Colonic mucosa (tissue), 4 donors: ENCODE results near the gene ESRP2. TPM values are rescaled to one million over a fixed set of nuclear protein-coding genes. Genes with fewer than 3 reads are reported as not detected.

Experiments
- DNase-seq: peaks from one replicate; pipeline ENCODE4 v3.0.0-alpha.2; 2020
- H3K27ac ChIP-seq: fragments of 200-600 bp; one replicate; pipeline ENCODE4 v1.8.0; 2021
- H3K27me3 ChIP-seq: fragments of 200-600 bp; one replicate; pipeline ENCODE4 v1.8.0; 2021
- H3K36me3 ChIP-seq: fragments of 200-600 bp; one replicate; pipeline ENCODE4 v1.8.0; 2021
- H3K4me1 ChIP-seq: fragments of 200-600 bp; one replicate; pipeline ENCODE4 v1.8.0; 2021; ENCODE audit warnings: mild to moderate bottlenecking
- H3K4me3 ChIP-seq: fragments of 200-600 bp; one replicate; pipeline ENCODE4 v1.8.0; 2021
- H3K9ac ChIP-seq, 2 donors: one replicate each; pipeline ENCODE4 v1.7.0; 2013; ENCODE audit warnings: control low read depth in 2 of 2, low read depth in 2 of 2, low read length in 2 of 2
- H3K9me3 ChIP-seq: fragments of 200-600 bp; one replicate; pipeline ENCODE4 v1.8.0; 2021
- CTCF ChIP-seq: fragments of 200-600 bp; IDR thresholded peaks from one replicate; pipeline ENCODE4 v1.8.0; 2022; ENCODE audit warnings: antibody characterized with exemption, mild to moderate bottlenecking
- intact Hi-C: fragments of 100-400 bp; cut with DNase I; formaldehyde crosslinking; loops from one replicate; pipeline ENCODE4 v1.14.1; 2022
- total RNA-seq, 2 donors: library from RNA; stranded (reverse); fragmentation: NEBNext Ultra II Directional in 1 of 2; extraction: Animal tissue kit (Norgen Biotek cat#: 25700) in 1 of 2; gene quantifications; one replicate each; pipeline ENCODE4 v1.2.1, GENCODE V29; 2021
- donor health status: healthy.
- donor health status: DM: no; HTN: no; CAD: no.
- donor health status: DM: no; HTN: no; CAD: no.

Gene ESRP2
- total RNA-seq, 2 donors from 2014 or later: 76.6 to 119 TPM

DNA sequence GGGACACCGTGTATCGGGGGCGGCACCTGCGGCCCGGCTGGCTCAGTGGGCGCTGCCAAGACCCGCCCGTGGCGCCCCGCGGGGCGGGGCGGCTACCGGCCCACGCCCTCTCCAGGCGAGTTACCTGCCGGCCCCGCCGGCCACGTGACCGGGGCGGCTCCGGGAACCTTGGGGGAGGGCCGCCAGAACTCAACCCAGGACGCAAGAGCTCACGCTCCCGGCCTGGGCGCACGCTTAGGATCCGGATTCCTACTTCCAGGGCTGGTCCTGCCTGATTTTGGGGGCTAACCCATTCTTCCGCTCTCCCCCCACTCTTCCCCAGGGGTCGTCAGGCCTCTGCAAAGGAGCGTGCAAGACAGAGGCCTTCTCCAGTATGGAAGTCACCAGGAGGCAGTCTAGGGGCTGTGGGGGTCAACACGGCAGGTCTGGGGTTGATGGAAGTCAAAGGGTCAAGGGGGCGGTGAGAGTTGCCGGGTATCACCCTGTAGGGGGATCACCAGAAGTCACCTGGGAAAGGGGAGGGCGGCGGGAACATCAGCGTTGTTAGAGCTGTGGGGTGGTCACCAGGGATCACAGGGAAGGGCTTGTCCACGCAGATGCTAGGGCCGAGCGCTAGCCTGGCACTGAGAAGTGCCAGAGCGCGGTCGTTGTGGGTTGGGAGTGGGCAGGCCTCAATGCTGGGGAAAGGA, 354 bp upstream of the ESRP2 start:
- Histone ChIP-seq H3K4me3 (peak overlapping the region; percentile 75), H3K27me3 (no peaks in the 10 kb centered on the region), H3K4me1 (peaks cover 7% of the 10 kb centered on the region), H3K9ac (peak overlapping the region; percentile 84 to 86), H3K9me3 (no peaks in the 10 kb centered on the region), H3K27ac (peak overlapping the region; percentile 88), H3K36me3 (no peaks in the 10 kb centered on the region)
- TF ChIP-seq CTCF: no peak
- DNase-seq: peak; percentile 91
- intact Hi-C loops: loop anchor here (10.0 kb wide), 1 partner anchor 241 kb away; the partner anchor contains the start of gene DPEP2

DNA sequence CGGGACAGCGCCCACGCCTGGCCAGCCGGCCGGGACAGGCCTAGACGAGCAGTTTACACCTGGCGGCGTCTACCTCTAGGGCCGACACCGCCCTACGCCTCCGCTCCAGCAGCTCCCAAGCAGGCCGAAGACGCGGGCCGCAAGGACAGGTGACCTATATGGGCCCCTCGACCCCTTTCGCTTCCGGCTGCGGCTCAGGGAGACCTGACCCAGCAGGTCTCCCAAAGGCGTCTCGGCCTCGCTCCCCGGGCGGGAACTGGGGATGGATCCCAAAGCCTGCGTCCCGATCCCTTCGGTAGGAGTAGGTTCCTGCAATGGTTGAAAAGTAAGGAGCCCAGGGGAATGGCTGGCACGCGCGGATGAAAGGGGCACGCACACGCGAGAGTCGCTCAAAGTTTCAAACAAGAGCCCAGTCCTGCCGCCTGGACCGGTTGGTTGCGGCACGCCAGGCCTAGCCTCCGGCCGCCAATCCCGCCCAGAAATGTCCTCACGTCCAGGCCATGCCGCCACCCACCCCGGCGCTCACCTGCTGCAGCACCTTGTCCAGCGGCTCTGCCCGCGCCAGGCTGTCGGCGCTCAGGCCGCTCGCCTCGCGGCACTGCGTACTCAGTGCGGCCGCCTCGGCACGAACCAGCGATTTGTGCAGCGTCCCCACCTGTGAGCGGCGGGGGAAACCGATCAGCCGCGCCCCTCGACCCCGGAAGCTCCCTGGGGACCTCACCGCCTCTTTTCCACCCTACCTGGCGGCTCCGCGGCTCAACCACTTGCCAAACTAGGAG, 630 bp downstream of the ESRP2 start:
- peak; percentile 56 for DNase-seq
- intact Hi-C loops: loop anchor here (10.0 kb wide), 1 partner anchor 240 kb away; the partner anchor contains the start of gene DPEP2
- Histone ChIP-seq H3K27me3 (no peaks in the 10 kb centered on the region), H3K27ac (peak overlapping the region; percentile 88), H3K4me3 (peak overlapping the region; percentile 75), H3K9me3 (no peaks in the 10 kb centered on the region), H3K4me1 (peaks cover 7% of the 10 kb centered on the region), H3K36me3 (peaks cover 4% of the 10 kb centered on the region), H3K9ac (peak overlapping the region; percentile 76 to 97)
- TF ChIP-seq CTCF: no peak

DNA sequence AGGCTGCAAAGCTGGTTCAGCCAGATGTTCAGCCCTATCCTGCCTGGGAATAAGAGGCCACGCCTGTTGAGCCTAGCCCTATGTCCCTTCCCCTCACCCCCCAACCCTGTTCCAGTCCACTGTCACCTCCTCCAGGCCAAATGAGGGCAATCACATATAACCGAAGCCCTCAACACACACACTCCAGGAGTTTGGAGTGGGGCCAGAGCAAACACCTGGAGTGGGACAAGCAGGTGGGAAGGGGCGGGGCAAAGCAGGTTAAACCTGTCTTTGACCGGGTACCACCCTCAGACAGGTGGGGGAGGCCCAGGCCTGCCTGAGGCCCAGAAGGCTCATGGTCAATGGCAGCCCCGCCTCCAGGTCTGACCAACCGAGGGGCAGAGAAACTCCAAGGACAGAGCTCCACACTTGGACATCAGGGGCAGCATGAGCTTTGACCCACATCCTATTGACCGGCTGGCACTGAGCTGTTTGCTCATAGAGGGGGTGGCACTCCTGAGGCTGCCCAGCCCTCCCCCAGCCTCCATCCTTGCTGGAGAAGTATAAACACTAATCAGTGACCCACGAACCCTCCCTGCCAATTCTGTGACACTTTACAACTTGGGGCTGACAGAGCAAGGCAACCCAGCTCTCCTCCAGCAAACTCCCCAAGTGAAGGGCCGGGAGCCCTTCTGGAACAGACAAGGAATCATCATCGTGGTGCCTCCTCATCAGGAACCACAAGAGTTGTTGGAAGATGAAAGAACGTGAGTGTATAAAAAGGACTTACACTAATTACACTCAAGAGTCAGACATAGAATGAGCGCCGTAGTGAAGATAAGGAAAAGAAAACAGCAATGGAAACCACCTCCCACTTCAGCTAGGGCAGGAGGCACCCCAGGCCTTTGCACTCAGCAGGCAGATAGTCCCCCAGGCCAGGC, 1.5 kb downstream of the ESRP2 start:
- Histone ChIP-seq H3K4me3 (peak overlapping the region; percentile 75), H3K9me3 (no peaks in the 10 kb centered on the region), H3K27me3 (no peaks in the 10 kb centered on the region), H3K4me1 (peaks cover 7% of the 10 kb centered on the region), H3K27ac (peak overlapping the region; percentile 88), H3K9ac (peak overlapping the region; percentile 76 to 97), H3K36me3 (peaks cover 4% of the 10 kb centered on the region)
- DNase-seq: peak; percentile 98
- TF ChIP-seq CTCF: no peak
- intact Hi-C loops: loop anchor here (10.0 kb wide), 1 partner anchor 240 kb away; the partner anchor contains the start of gene DPEP2

DNA sequence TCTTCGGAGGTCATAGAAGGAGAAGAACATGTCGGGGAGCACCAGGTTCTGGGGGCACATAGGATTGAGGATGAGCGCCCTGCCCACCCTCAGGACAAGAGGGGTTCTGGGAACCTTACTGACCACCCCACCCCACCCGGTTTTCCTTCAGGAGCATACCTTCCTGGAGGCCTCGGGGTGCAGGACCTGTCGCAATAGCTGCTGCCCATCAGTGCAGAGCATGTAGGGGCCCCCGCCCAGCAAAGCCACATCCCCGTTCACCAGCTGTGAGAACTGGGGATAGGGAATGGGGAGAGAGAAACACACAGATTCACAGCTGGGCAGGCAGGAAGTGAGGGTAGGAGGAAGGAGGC, 2.1 kb downstream of the ESRP2 start:
- Histone ChIP-seq H3K27me3 (no peaks in the 10 kb centered on the region), H3K9me3 (no peaks in the 10 kb centered on the region), H3K4me3 (peak overlapping the region; percentile 75), H3K27ac (peak overlapping the region; percentile 88), H3K4me1 (peaks cover 7% of the 10 kb centered on the region), H3K9ac (peak overlapping the region in 1 of 2 donors; percentile 97), H3K36me3 (peaks cover 4% of the 10 kb centered on the region)
- intact Hi-C loops: loop anchor here (10.0 kb wide), 1 partner anchor 239 kb away; the partner anchor contains the start of gene DPEP2
- DNase-seq: no peak
- no peak for TF ChIP-seq CTCF
